GM21576 (cell line): ENCODE measurements around the gene HAPLN2.
"Not testable (repeated sequence)": the region's sequence is repeated elsewhere in the genome, so short reads cannot be mapped to it uniquely, and the experiment has no call there.

ENCODE experiments used
- ATAC-seq: cut with Tn5 transposase; IDR thresholded peaks from one replicate; pipeline ENCODE4 v1.9.1; 2021; ENCODE audit warnings: mild to moderate bottlenecking, moderate library complexity; ENCODE audit not compliant: unreplicated experiment

Gene HAPLN2

DNA sequence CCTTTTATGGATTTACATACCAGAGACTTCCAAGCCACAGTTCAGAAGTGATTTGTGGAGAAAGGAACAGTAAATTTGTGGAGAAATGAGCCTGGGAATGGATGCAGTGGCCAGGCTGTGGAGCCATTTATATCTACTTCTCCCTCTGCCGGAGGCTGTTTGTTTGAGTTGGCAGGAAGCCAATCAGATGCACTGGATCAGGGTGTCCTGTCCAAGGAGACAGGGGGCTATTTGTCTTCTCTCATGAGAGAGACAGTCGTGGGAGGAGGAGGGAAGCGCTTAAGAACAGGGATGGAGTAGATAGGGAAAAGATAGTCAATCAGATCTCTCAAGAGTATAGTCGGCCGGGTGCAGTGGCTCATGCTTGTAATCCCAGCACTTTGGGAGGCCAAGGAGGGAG is 2.8 kb upstream of the HAPLN2 start:
- no peak for ATAC-seq

DNA sequence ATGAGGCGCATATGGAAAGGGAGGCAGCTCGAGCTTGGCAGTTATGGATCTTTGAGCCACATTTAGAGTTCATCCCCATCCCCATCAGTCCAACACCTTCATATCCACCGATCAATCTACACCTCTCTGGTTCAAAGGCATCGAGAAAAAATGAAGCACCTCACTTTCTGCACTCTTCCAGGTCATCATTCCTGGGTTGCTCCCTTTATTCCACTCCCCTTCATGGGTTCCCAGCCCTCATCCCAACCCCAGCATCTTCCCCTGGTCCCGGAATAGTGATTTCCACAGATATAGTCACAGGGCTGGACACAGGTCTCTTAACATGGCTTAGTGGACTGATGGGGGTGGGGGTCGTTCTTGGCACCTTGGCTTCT is 354 bp downstream of the HAPLN2 start:
- ATAC-seq = no peak

DNA sequence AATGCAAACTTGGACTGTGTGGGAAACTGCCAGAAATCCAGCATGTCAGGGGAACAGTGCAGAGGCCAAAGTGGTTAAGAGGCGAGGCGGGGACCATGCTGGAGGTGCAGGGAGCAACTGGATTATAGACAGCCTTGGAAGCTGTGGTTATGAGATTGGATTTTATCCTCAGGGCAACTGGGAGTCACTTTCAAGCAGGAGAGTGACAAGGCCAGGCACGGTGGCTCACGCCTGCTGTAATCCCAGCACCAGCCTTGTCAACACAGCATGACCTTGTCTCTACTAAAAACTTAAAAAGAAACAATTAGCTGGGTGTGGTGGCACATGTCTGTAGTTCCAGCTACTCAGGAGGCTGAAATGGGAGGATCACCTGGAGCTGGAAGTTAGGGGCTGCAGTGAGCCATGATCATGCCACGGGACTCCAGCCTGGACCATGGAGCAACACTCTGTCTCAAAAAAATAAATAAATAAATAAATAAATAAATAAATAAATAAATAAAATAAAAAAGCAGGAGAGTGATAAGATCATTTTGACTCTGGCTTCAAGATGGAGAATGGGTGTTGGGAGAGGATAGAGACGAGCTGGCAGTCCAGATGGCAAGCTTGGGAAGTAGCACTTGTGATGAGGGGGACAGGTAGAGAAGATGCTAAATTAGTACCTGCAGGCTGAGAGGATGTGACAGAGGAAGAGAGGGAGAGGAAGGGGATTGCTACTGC is 3.5 kb downstream of the HAPLN2 start:
- no peak for ATAC-seq

DNA sequence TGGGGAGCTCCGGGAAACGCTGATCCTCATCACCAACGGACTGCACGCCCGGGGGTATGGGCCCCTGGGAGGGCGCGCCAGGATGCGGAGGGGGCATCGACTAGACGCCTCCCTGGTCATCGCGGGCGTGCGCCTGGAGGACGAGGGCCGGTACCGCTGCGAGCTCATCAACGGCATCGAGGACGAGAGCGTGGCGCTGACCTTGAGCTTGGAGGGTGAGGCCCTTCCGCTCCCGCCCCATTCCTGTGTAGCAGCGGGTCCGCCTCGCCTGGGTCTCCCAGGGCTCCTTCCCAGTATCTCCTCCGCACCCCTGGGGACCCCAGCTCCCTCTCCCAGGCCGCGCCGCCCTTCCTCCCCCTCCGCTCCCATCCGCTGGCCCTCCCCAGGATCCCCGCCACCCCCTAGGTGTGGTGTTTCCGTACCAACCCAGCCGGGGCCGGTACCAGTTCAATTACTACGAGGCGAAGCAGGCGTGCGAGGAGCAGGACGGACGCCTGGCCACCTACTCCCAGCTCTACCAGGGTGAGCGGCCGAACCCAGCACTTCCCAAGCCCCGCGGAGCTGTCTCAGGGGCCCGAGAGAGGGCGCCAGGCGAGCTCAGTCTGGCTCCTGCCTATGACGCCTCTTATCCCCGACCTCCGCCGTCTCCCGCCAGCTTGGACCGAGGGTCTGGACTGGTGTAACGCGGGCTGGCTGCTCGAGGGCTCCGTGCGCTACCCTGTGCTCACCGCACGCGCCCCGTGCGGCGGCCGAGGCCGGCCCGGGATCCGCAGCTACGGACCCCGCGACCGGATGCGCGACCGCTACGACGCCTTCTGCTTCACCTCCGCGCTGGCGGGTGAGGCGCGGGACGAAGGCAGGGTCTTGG is 5.0 kb downstream of the HAPLN2 start:
- no peak for ATAC-seq

DNA sequence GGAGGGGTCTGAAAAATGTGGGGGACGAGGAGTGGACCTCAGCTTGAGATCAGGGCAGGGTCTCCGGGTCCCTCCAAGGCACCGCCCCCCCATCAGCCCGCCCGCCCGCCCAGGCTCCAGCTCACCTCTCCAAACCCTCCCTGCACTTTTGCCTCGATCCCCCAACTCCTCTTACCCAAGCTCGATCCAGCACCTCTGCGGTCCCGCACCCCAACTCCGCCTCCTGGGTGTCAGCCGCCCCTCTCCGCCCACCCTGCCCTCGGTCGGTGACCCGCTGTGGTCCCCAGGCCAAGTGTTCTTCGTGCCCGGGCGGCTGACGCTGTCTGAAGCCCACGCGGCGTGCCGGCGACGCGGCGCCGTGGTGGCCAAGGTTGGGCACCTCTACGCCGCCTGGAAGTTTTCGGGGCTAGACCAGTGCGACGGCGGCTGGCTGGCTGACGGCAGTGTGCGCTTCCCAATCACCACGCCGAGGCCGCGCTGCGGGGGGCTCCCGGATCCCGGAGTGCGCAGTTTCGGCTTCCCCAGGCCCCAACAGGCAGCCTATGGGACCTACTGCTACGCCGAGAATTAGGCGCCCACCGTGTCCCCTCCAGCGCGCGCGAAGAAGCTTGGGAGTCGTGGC is 5.7 kb downstream of the HAPLN2 start:
- ATAC-seq = no peak

- ATAC-seq = no peak
Observed at GRCh38 chr1:156625436-156626078, 6.3 kb downstream of the HAPLN2 start.

- no peak for ATAC-seq
Observed at GRCh38 chr1:156626079-156626438, 6.8 kb downstream of the HAPLN2 start.

GRCh38 chr1:156627313-156627880 is 8.2 kb downstream of the HAPLN2 start:
- no peak for ATAC-seq

- no peak for ATAC-seq
Observed at GRCh38 chr1:156629823-156630449, 10.7 kb downstream of the HAPLN2 start.

DNA sequence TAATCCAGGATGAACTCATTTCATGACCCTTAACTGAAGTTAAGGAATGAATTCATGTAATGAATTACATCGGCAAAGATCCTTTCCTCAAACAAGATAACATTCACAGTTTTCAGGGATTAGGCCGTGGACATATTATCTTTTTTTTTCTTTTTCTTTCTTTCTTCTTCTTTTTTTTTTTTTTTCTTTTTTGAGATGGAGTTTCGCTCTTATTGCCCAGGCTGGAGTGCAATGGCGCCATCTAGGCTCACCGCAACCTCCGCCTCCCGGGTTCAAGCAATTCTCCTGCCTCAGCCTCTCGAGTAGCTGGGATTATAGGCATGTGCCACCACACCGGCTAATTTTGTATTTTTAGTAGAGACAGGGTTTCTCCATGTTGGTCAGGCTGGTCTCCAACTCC is 11.9 kb downstream of the HAPLN2 start:
- ATAC-seq = not testable (repeated sequence)

- no peak for ATAC-seq
Observed at GRCh38 chr1:156632355-156632754, 13.1 kb downstream of the HAPLN2 start.

DNA sequence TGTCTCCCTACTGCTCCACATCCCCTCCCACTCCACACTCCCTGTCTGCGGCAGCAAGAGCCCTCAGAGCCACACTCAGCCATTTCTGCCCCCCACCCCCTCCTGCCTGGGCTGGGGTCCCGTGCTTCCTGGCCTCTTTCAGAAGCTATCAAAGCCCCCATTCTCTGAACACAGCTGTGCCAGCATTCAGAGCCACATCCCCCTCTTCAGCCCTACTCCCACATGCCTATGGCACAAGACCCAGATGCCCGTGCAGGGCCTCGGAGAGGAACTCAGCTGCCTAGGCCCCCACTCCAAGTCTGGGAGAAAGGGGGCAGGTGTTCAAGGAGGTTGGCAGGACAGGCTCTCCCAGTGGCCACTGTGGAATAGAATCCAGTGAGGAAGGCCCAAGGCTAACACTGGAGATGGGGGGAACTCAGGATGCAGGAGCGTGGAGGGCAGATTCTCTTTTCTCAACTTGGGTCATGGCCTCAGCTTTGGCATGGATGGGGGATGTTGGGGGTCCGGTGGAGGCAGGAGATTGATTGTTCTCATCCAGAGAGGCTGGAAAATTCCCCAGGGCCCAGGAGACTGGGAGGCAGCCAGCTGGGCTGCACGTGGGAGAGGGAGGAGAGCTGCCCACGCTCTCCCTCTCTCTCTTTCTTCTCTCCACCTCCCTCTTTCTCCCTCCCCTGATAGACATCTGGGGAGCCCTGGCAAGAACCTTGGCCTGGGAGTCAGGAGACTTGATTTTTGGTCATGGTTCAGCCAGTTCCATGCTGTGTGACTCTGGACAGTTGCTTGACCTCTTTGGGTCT is 19.2 kb downstream of the HAPLN2 start:
- no peak for ATAC-seq

DNA sequence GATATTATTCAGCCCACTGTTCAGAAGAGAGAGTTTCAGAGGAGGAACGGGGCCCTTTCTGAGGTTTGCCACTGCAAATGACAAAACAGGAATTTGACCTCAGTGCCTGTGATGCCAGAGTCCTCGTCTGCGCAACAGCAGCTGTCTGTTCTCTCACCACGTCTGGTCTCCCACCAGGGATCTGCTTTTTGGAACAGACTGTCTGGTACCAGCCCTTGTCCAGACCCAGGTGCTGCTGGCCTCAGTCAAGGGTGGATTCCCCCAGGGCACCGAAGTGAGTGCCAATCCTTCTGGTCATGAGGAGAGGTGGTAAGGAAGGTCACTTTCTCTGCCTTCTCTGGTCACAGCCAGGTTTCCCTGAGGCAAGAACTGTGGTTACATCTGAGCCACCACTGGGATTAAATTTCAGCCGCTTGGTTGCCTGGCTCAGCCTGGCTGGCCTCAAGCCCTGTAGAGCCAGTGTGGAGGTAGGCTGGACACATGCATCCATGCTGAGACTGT is 20.4 kb downstream of the HAPLN2 start:
- ATAC-seq = no peak

- ATAC-seq = no peak
Observed at GRCh38 chr1:156640842-156641706, 21.9 kb downstream of the HAPLN2 start.

- no peak for ATAC-seq
Observed at GRCh38 chr1:156641761-156642264, 22.6 kb downstream of the HAPLN2 start, which contains the start of gene BCAN. Gene BCAN (plus strand): TSS chr1:156642117. CDS start chr1:156646055, 3,938 bp downstream.

DNA sequence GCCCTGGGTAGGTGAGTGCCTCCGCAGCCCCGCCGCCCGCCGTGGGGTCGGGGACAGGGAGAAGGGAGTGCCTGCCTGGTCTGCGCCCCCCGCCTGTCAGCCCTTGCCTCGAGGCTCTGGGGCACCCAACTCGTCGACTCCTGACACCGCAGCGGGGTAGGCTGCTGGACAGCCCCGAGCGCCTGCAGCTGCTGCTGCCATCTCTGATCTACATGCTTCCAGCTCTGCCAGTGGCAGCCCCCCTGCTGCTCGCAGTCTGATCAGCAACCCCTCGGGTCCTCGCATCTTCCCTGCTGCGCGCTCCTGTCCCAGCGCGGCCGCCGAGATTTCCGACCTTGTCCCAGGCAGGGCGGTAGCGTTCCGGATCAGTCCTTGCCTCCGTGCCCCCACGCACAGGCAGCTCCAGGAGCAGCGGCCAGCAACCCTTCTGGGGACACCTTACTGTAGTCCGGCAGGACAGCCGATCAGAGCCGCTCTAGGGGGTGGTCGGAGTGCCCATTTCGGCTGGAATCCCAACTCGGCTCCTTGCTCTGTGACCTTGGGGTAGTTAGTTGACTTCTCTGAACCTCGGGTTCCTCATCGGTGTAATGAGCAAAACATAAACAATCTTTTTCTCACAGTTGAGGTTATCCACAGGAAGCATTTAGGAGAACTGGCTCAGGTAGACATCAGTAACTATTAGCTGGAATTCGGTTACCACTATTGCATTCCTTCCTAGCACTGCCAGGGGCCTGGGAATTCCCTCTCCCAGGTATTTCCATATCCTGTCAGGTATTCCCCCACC is 23.2 kb downstream of the HAPLN2 start:
- no peak for ATAC-seq

DNA sequence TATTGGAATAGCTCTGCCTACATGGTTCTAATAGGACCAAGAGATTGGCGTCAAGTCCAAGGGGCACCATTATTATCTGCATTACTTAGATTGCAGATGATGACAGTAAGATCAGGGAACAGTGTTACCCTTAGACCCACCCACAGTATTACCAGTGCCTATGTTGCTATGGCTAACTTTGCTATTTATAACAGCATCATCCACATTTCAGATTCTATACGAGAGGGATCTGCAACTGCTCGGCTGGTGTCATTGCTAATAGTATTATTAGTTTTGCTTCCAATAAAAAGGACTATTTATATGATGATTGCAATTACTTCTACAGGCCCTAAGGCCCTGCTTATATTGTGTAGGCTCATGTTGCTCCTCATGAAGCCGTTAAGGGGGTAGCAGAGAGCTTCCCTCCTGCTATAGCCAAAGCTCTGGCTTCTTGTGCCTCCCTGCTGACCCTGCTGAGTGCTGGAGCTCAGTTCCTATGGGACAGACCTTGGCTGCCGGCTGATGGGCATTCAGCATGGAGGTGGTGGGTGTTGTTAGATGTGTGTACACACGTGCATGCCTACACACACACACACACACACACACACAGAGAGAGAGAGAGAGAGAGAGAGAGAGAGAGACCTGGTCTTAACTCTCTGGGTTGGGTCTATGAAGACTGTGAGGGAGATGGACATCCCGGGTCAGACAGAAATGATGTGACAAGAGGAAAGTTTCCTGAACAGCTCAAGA is 24.0 kb downstream of the HAPLN2 start:
- ATAC-seq = no peak
